ENCODE results near the gene SFXN4. TPM values are rescaled to one million over a fixed set of nuclear protein-coding genes. Genes with fewer than 3 reads are reported as not detected.

Gene SFXN4
- total and polyA plus RNA-seq, 2 of the 4 experiments (the other 2 are of a cell fraction) = 12.0 to 12.5 TPM

- Histone ChIP-seq H2BK120ac (ENCODE audit: low read depth, low read length) (no peak overlapping the region), H2AK9ac (replicated peaks; ENCODE audit: low read depth, low read length, poor library complexity) (no peak overlapping the region), H3K79me1 (ENCODE audit: low read depth in 1 of 2, low read length in 2 of 2) (peaks cover 8 to 34% of the 10 kb centered on the region in 2 experiments; a peak in 3 of 4 replicates), H3K4me2 (ENCODE audit: low read depth, low read length) (no peak overlapping the region), H3K4me1 (ENCODE audit: control insufficient read depth, insufficient read depth, low read length) (peaks cover 16% of the 10 kb centered on the region), H4K91ac (ENCODE audit: insufficient read depth, low read depth, low read length) (no peak overlapping the region), H2AFZ (replicated peaks; ENCODE audit: low read length, poor library complexity) (no peak overlapping the region), H3K9ac (ENCODE audit: low read depth, low read length) (no peak overlapping the region), H2AK5ac (ENCODE audit: low read depth, low read length) (no peak overlapping the region), H2BK5ac (ENCODE audit: low read depth, low read length, poor library complexity, severe bottlenecking) (no peak overlapping the region), H3K9me1 (ENCODE audit: insufficient read depth, low read length) (peaks cover 9% of the 10 kb centered on the region), H3K27ac (ENCODE audit: insufficient read depth, low read length) (no peak overlapping the region), H4K8ac (ENCODE audit: low read depth in 2 of 2, low read length in 2 of 2) (no peak overlapping the region), H3K4me3 (ENCODE audit: insufficient read depth, low read depth, low read length) (no peak overlapping the region), H2BK15ac (ENCODE audit: low read depth, low read length) (no peak overlapping the region; the same call in 2 of the 3 replicates), H3K27me3 (ENCODE audit: control insufficient read depth, insufficient read depth, low read length) (no peaks in the 10 kb centered on the region), H3K56ac (ENCODE audit: extremely low read depth, insufficient read depth, low read length) (no peak overlapping the region), H2BK20ac (ENCODE audit: low read depth, low read length) (no peak overlapping the region), H3K18ac (ENCODE audit: low read depth, low read length) (no peak overlapping the region), H3K23ac (ENCODE audit: low read depth, low read length) (no peak overlapping the region), H3K4ac (ENCODE audit: low read depth, low read length) (no peak overlapping the region), H4K5ac (ENCODE audit: low read depth, low read length) (no peak overlapping the region), H4K20me1 (ENCODE audit: insufficient read depth, low read length) (no peaks in the 10 kb centered on the region), H3K36me3 (ENCODE audit: control insufficient read depth, insufficient read depth, low read length) (peaks cover 36% of the 10 kb centered on the region), H3K14ac (replicated peaks; ENCODE audit: low read depth, low read length) (no peak overlapping the region), H3K9me3 (ENCODE audit: control insufficient read depth, insufficient read depth, low read length) (no peaks in the 10 kb centered on the region)
- 83% methylated on average over 9 of the region's 14 CpGs; no CpG with 5 or more reads in 1 of the 2 experiments for WGBS, 2 experiments (ENCODE audit: extremely low coverage in 2 of 2, insufficient read length in 1 of 2)
- dilution Hi-C loops (cut with HindIII; ENCODE audit: low sequenced_read_pairs, unreplicated experiment) (no loop called here), intact Hi-C loops (cut with micrococcal nuclease) (no loop called here), in situ Hi-C loops (cut with MboI; ENCODE audit: low sequenced_read_pairs) (no loop called here)
- CTCF ChIA-PET = interaction anchor here (0.8 kb wide), 1 partner anchor 66 kb away, joined by 3 read pairs; no protein-coding TSS in a partner anchor
- no peak for TF ChIP-seq RAD21 (IDR thresholded peaks at IDR 0.05; ENCODE audit: low read length)
- no peak for TF ChIP-seq BHLHE40 (IDR thresholded peaks at IDR 0.05; ENCODE audit: low read depth, low read length)
- no peak for TF ChIP-seq CHD1 (IDR thresholded peaks at IDR 0.05; ENCODE audit: low read depth, low read length)
- TF ChIP-seq ELK1 (IDR thresholded peaks at IDR 0.05; ENCODE audit: borderline replicate concordance, low read depth, low read length) = no peak
- no peak for TF ChIP-seq SMC3 (IDR thresholded peaks at IDR 0.05; ENCODE audit: low read depth, low read length)
- no peak for TF ChIP-seq POLR2A (IDR thresholded peaks at IDR 0.05; ENCODE audit: low read depth, low read length)
- TF ChIP-seq USF2 (IDR thresholded peaks at IDR 0.05; ENCODE audit: low read depth, low read length) = no peak
- no peak for TF ChIP-seq RFX5 (IDR thresholded peaks at IDR 0.05; ENCODE audit: low read depth, low read length)
- no peak for TF ChIP-seq FOS (IDR thresholded peaks at IDR 0.05; ENCODE audit: low read depth, low read length)
- no peak for TF ChIP-seq NFE2L2 (IDR thresholded peaks at IDR 0.05; ENCODE audit: low read depth, low read length)
- no peak for TF ChIP-seq CTCF (conservative IDR thresholded peaks at IDR 0.05; ENCODE audit: low read depth, low read length)
- TF ChIP-seq RCOR1 (IDR thresholded peaks at IDR 0.05; ENCODE audit: insufficient replicate concordance, low read length) = no peak
- TF ChIP-seq MAFK (IDR thresholded peaks at IDR 0.05; ENCODE audit: low read depth, low read length) = no peak
- BruUV-seq (replicated peaks) = no TSS peak
- DNase-seq = no peak
- POLR2A ChIA-PET (ENCODE audit: unreplicated experiment) = no interaction called here
- ATAC-seq (ENCODE audit: low read depth) = no peak
Measured at GRCh38 chr10:119132521-119133345, 32.8 kb downstream of the SFXN4 start.

Data from IMR-90 (cell line).